MM.1S (cell line): ENCODE results near the gene PAN2.

Experiments used
- CTCF ChIP-seq: fragments of 300-600 bp; sonication (generic); IDR thresholded peaks from 2 replicates; pipeline ENCODE4 v1.5.1; 2016; ENCODE audit warnings: antibody characterized with exemption, low read length, mixed read lengths
- EZH2phosphoT487 ChIP-seq: fragments of 300-600 bp; sonication (generic); IDR thresholded peaks from 2 replicates; pipeline ENCODE4 v1.6.1; 2018; ENCODE audit warnings: antibody characterized with exemption, low read length

- no peak for TF ChIP-seq CTCF
- no peak for TF ChIP-seq EZH2phosphoT487
These were observed 34.4 kb downstream of the PAN2 start for GRCh38 chr12:56299308-56299852.
